GM23338 (cell line): ENCODE measurements around the gene MATK. TPM values are rescaled to one million over a fixed set of nuclear protein-coding genes. Genes with fewer than 3 reads are reported as not detected.

Experiments used
- ATAC-seq: fragments of 200-7000 bp; cut with Tn5 transposase; 3 replicates; pipeline ENCODE4 v1.9.1; 2020
- DNase-seq: peaks from one replicate; pipeline ENCODE4 v3.0.0-alpha.2; 2015; ENCODE audit warnings: low spot score
- H2AFZ ChIP-seq: fragments of 200-600 bp; sonication (generic); 2 replicates; pipeline ENCODE4 v1.8.0; 2016; ENCODE audit warnings: antibody characterized with exemption, mild to moderate bottlenecking, moderate library complexity
- H3F3A ChIP-seq: fragments of 200-600 bp; sonication (generic); replicated peaks from 2 replicates; pipeline ENCODE4 v1.8.0; 2017; ENCODE audit warnings: antibody characterized with exemption, mixed run types, low read depth
- H3K27ac ChIP-seq: fragments of 200-600 bp; sonication (generic); 2 replicates; pipeline ENCODE4 v1.6.1; 2016; ENCODE audit warnings: low read depth
- H3K27me3 ChIP-seq: fragments of 200-600 bp; sonication (generic); 2 replicates; pipeline ENCODE4 v1.8.0; 2016; ENCODE audit warnings: mild to moderate bottlenecking, mixed run types, moderate library complexity; ENCODE audit not compliant: insufficient read depth
- H3K36me3 ChIP-seq: fragments of 200-600 bp; sonication (generic); 2 replicates; pipeline ENCODE4 v1.8.0; 2016; ENCODE audit warnings: mild to moderate bottlenecking; ENCODE audit not compliant: insufficient read depth
- H3K4me1 ChIP-seq: fragments of 200-600 bp; sonication (generic); 2 replicates; pipeline ENCODE4 v1.8.0; 2016; ENCODE audit warnings: mild to moderate bottlenecking, moderate library complexity; ENCODE audit not compliant: insufficient read depth
- H3K4me2 ChIP-seq: fragments of 200-600 bp; sonication (generic); 2 replicates; pipeline ENCODE4 v1.7.1; 2017; ENCODE audit warnings: mixed run types
- H3K4me3 ChIP-seq: fragments of 200-600 bp; sonication (generic); 2 replicates; pipeline ENCODE4 v1.6.1; 2016; ENCODE audit warnings: mixed run types
- H3K79me2 ChIP-seq: fragments of 200-600 bp; sonication (generic); replicated peaks from 2 replicates; pipeline ENCODE4 v1.8.0; 2017; ENCODE audit warnings: mild to moderate bottlenecking; ENCODE audit not compliant: insufficient read depth
- H3K9me2 ChIP-seq: fragments of 200-600 bp; sonication (generic); 2 replicates; pipeline ENCODE4 v1.8.0; 2017; ENCODE audit not compliant: insufficient read depth
- H4K20me1 ChIP-seq: fragments of 200-600 bp; sonication (generic); replicated peaks from 2 replicates; pipeline ENCODE4 v1.8.0; 2017; ENCODE audit warnings: mild to moderate bottlenecking; ENCODE audit not compliant: insufficient read depth
- H3K27ac Mint-ChIP-seq: 2 replicates; pipeline ENCODE4 v1.8.0; 2020; ENCODE audit warnings: inconsistent platforms, mild to moderate bottlenecking, moderate library complexity, mixed read lengths
- H3K27me3 Mint-ChIP-seq: 3 replicates; pipeline ENCODE4 v1.8.0; 2022; ENCODE audit warnings: low read depth, mild to moderate bottlenecking, moderate library complexity, mixed read lengths, inconsistent platforms; ENCODE audit not compliant: insufficient read depth, poor library complexity
- H3K36me3 Mint-ChIP-seq: 3 replicates; pipeline ENCODE4 v1.8.0; 2021; ENCODE audit warnings: low read depth, mild to moderate bottlenecking, inconsistent platforms, moderate library complexity, mixed read lengths
- H3K4me1 Mint-ChIP-seq: 3 replicates; pipeline ENCODE4 v1.8.0; 2020; ENCODE audit warnings: mild to moderate bottlenecking, inconsistent platforms, mixed read lengths
- H3K4me3 Mint-ChIP-seq: 3 replicates; pipeline ENCODE4 v1.8.0; 2021; ENCODE audit warnings: moderate library complexity, mild to moderate bottlenecking, inconsistent platforms, mixed read lengths
- H3K9me3 Mint-ChIP-seq: 3 replicates; pipeline ENCODE4 v1.8.0; 2020; ENCODE audit warnings: moderate library complexity, mild to moderate bottlenecking, inconsistent platforms, mixed read lengths
- CREB1 ChIP-seq: fragments of 250-450 bp; sonication (Bioruptor Pico); IDR thresholded peaks from 2 replicates; pipeline ENCODE4 v1.5.0; 2020; ENCODE audit warnings: low read depth, mild to moderate bottlenecking, moderate library complexity
- EZH2 ChIP-seq: fragments of 200-600 bp; sonication (generic); IDR thresholded peaks from one replicate; pipeline ENCODE4 v1.8.0; 2017; ENCODE audit warnings: antibody characterized with exemption, mild to moderate bottlenecking, low read depth; ENCODE audit not compliant: unreplicated experiment
- EZH2phosphoT487 ChIP-seq: fragments of 200-600 bp; sonication (generic); IDR thresholded peaks from one replicate; pipeline ENCODE4 v1.8.1; 2018; ENCODE audit warnings: antibody characterized with exemption; ENCODE audit not compliant: unreplicated experiment
- JUNB ChIP-seq: IDR thresholded peaks from one replicate; pipeline ENCODE4 v1.6.1; 2016; ENCODE audit warnings: antibody characterized with exemption; ENCODE audit not compliant: unreplicated experiment
- NANOG ChIP-seq: IDR thresholded peaks from 2 replicates; pipeline ENCODE4 v1.6.1; 2016; ENCODE audit warnings: antibody characterized with exemption, borderline replicate concordance
- POLR2AphosphoS5 ChIP-seq: IDR thresholded peaks from 2 replicates; pipeline ENCODE4 v1.6.1; 2016; ENCODE audit warnings: antibody characterized with exemption, low read depth
- STAT1 ChIP-seq: IDR thresholded peaks from one replicate; pipeline ENCODE4 v1.6.1; 2016; ENCODE audit warnings: antibody characterized with exemption; ENCODE audit not compliant: unreplicated experiment
- ZNF114 ChIP-seq: fragments of 250-450 bp; sonication (Bioruptor Pico); IDR thresholded peaks from 2 replicates; pipeline ENCODE4 v1.5.0; 2020; ENCODE audit warnings: mild to moderate bottlenecking, moderate library complexity
- ZNF331 ChIP-seq: fragments of 250-450 bp; sonication (Bioruptor Pico); IDR thresholded peaks from 2 replicates; pipeline ENCODE4 v1.5.0; 2020; ENCODE audit warnings: low read depth, mild to moderate bottlenecking, moderate library complexity
- ZNF462 ChIP-seq: fragments of 250-450 bp; sonication (Bioruptor Pico); IDR thresholded peaks from 2 replicates; pipeline ENCODE4 v1.5.0; 2020; ENCODE audit warnings: mild to moderate bottlenecking, moderate library complexity
- polyA plus RNA-seq: library from polyadenylated mRNA; unstranded; fragments of >200 nt; fragmentation: Nextera tagmentation; extraction: Ambion mirVana; gene quantifications from 2 replicates; pipeline ENCODE4 v1.2.1, GENCODE V29; 2016
- total RNA-seq: library from RNA; depleted of rRNA; stranded (reverse); fragments of >200 nt; shearing (Covaris generic); gene quantifications from 2 replicates; pipeline ENCODE4 v1.2.3, GENCODE V29; 2014
- TF ChIP-seq, protein P1 (sequence below): IDR thresholded peaks from 2 replicates; pipeline ENCODE4 v1.6.1; 2016; ENCODE audit warnings: antibody characterized with exemption
- TF ChIP-seq, protein P2 (sequence below): IDR thresholded peaks from one replicate; pipeline ENCODE4 v1.6.1; 2018; ENCODE audit warnings: antibody characterized with exemption; ENCODE audit not compliant: unreplicated experiment

The MATK gene
- total and polyA plus RNA-seq, 2 experiments from 2014 or later, result 13.4 to 21.4 TPM

DNA sequence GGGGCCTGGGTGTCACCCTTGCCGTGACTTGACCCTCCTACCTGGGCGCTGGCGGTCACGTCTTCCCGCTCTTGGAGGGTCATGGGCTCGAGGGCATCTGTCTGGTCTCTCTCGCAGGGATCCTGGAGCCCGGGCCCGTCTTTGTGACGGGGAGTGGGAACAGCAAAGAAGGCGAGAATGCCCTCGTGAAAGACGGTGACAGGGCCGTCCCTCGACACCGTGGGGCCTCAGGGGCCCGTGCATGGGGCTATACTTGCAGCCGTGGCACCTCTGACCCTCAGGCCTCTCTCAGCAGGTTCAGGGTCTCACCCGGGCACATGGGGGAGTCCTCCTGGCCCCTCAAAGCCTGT is 20.9 kb upstream of the MATK start:
- DNase-seq (no peak), ATAC-seq (no peak)
- H3K4me2 ChIP-seq, result no peak overlapping the region
- peaks cover 14% of the 10 kb centered on the region for H3K27me3 Mint-ChIP-seq
- no peaks in the 10 kb centered on the region for H3K36me3 Mint-ChIP-seq
- no peaks in the 10 kb centered on the region for H4K20me1 ChIP-seq
- H2AFZ ChIP-seq, result no peak overlapping the region
- H3K4me3 ChIP-seq, result no peak overlapping the region
- H3K4me1 ChIP-seq, result no peaks in the 10 kb centered on the region
- no peaks in the 10 kb centered on the region for H3K36me3 ChIP-seq
- H3K4me1 Mint-ChIP-seq, result no peaks in the 10 kb centered on the region; the same call in 2 of the 3 replicates
- H3K27me3 ChIP-seq, result peaks cover 4% of the 10 kb centered on the region; the same call in 1 of the 2 replicates
- TF ChIP-seq, protein P1, sequence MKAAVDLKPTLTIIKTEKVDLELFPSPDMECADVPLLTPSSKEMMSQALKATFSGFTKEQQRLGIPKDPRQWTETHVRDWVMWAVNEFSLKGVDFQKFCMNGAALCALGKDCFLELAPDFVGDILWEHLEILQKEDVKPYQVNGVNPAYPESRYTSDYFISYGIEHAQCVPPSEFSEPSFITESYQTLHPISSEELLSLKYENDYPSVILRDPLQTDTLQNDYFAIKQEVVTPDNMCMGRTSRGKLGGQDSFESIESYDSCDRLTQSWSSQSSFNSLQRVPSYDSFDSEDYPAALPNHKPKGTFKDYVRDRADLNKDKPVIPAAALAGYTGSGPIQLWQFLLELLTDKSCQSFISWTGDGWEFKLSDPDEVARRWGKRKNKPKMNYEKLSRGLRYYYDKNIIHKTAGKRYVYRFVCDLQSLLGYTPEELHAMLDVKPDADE, result no peak
- TF ChIP-seq, protein P2, sequence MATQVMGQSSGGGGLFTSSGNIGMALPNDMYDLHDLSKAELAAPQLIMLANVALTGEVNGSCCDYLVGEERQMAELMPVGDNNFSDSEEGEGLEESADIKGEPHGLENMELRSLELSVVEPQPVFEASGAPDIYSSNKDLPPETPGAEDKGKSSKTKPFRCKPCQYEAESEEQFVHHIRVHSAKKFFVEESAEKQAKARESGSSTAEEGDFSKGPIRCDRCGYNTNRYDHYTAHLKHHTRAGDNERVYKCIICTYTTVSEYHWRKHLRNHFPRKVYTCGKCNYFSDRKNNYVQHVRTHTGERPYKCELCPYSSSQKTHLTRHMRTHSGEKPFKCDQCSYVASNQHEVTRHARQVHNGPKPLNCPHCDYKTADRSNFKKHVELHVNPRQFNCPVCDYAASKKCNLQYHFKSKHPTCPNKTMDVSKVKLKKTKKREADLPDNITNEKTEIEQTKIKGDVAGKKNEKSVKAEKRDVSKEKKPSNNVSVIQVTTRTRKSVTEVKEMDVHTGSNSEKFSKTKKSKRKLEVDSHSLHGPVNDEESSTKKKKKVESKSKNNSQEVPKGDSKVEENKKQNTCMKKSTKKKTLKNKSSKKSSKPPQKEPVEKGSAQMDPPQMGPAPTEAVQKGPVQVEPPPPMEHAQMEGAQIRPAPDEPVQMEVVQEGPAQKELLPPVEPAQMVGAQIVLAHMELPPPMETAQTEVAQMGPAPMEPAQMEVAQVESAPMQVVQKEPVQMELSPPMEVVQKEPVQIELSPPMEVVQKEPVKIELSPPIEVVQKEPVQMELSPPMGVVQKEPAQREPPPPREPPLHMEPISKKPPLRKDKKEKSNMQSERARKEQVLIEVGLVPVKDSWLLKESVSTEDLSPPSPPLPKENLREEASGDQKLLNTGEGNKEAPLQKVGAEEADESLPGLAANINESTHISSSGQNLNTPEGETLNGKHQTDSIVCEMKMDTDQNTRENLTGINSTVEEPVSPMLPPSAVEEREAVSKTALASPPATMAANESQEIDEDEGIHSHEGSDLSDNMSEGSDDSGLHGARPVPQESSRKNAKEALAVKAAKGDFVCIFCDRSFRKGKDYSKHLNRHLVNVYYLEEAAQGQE, result no peak
- TF ChIP-seq CREB1 (CRISPR knock-in tag) (no peak), ZNF331 (CRISPR knock-in tag) (no peak), POLR2AphosphoS5 (no peak), STAT1 (no peak), NANOG (no peak), ZNF462 (CRISPR knock-in tag) (no peak), ZNF114 (no peak), EZH2 (no peak), EZH2phosphoT487 (no peak), JUNB (no peak)
- H3F3A ChIP-seq, result peaks cover 11% of the 10 kb centered on the region
- no peaks in the 10 kb centered on the region for H3K79me2 ChIP-seq
- H3K27ac Mint-ChIP-seq, result no peak overlapping the region
- no peak overlapping the region for H3K27ac ChIP-seq
- H3K4me3 Mint-ChIP-seq, result no peak overlapping the region
- peaks cover 4% of the 10 kb centered on the region; the same call in 1 of the 3 replicates for H3K9me3 Mint-ChIP-seq
- H3K9me2 ChIP-seq, result no peaks in the 10 kb centered on the region
